ENCODE measurements around the gene CCDC3. TPM values are rescaled to one million over a fixed set of nuclear protein-coding genes. Genes with fewer than 3 reads are reported as not detected.

Gene CCDC3
- polyA plus RNA-seq, 2 of the 4 experiments (the other 2 are of a cell fraction), result 0.58 to 0.94 TPM

- no peaks in the 10 kb centered on the region for H3K4me1 ChIP-seq
- H3K27ac ChIP-seq, result no peak overlapping the region
- POLR2A ChIA-PET, result no interaction called here
- no peak for TF ChIP-seq ZNF302 (CRISPR knock-in tag; IDR thresholded peaks at IDR 0.05)
- no peak for TF ChIP-seq NR3C1 (IDR thresholded peaks at IDR 0.05)
- peak; percentile 81 to 82 for TF ChIP-seq RAD21 (conservative IDR thresholded peaks at IDR 0.05 in 1 of 2, IDR thresholded peaks at IDR 0.05 in 1 of 2)
- TF ChIP-seq RCOR1 (IDR thresholded peaks at IDR 0.05; ENCODE audit: low read depth, low read length), result no peak
- peak; percentile 87 for TF ChIP-seq SMC3 (IDR thresholded peaks at IDR 0.05)
- peak; percentile 80 for TF ChIP-seq CTCF (IDR thresholded peaks at IDR 0.05)
- TF ChIP-seq ATOH8 (CRISPR knock-in tag; IDR thresholded peaks at IDR 0.05; ENCODE audit: low read depth), result no peak
- no peak overlapping the region for H3K4me2 ChIP-seq
- DNase-seq (ENCODE audit: low read depth in 1 of 2, low spot score in 1 of 2) (peak; percentile 61 to 63), FAIRE-seq (no peak), ATAC-seq (peak; percentile 56 to 76; a peak in 3 of 6 replicates)
- no peaks in the 10 kb centered on the region for H3K9me3 ChIP-seq
- CTCF ChIA-PET, result interaction anchor here (0.6 to 5.4 kb wide), 83 partner anchors 8 to 858 kb away, joined by 3 to 55 read pairs (median 4); partner anchors contain the start of gene OPTN
- 5% methylated on average over 2 of the region's 2 CpGs for WGBS (ENCODE audit: missing lambda C conversion rate)
- no peak overlapping the region for H3K4me3 ChIP-seq
These were observed 99.4 kb downstream of the CCDC3 start for GRCh38 chr10:12902135-12902572.

GRCh38 chr10:12899546-12899945 lies 102.0 kb downstream of the CCDC3 start:
- Histone ChIP-seq H3K4me1 (no peaks in the 10 kb centered on the region), H3K4me2 (no peak overlapping the region), H3K4me3 (no peak overlapping the region), H3K9me3 (no peaks in the 10 kb centered on the region), H3K27ac (no peak overlapping the region)
- ChIA-PET CTCF (interaction anchor here (0.9 to 2.3 kb wide), 5 partner anchors 24 to 192 kb away, joined by 3 to 6 read pairs (median 3); no protein-coding TSS in a partner anchor), POLR2A (no interaction called here)
- ATAC-seq, result no peak
- DNase-seq (ENCODE audit: low read depth in 1 of 2, low spot score in 1 of 2), result no peak
- TF ChIP-seq HOXA7 (CRISPR knock-in tag; IDR thresholded peaks at IDR 0.05) (no peak), MAFK (IDR thresholded peaks at IDR 0.05; ENCODE audit: partially characterized antibody) (no peak), RNF2 (IDR thresholded peaks at IDR 0.05; ENCODE audit: borderline replicate concordance, low read depth) (no peak), HMGXB4 (CRISPR knock-in tag; IDR thresholded peaks at IDR 0.05; ENCODE audit: borderline replicate concordance) (no peak), RCOR1 (IDR thresholded peaks at IDR 0.05; ENCODE audit: low read depth, low read length) (no peak), CTCF (IDR thresholded peaks at IDR 0.05) (no peak), MAZ (IDR thresholded peaks at IDR 0.05; ENCODE audit: borderline replicate concordance, low read depth, low read length) (no peak), KDM5A (IDR thresholded peaks at IDR 0.05) (no peak), ELK1 (IDR thresholded peaks at IDR 0.05; ENCODE audit: low read depth, low read length) (no peak)
- WGBS (ENCODE audit: missing lambda C conversion rate), result 77% methylated on average over 7 of the region's 7 CpGs
- no peak for FAIRE-seq
